Osteocyte (in vitro differentiated cells): ENCODE results near the gene OCIAD1. TPM values are rescaled to one million over a fixed set of nuclear protein-coding genes. Genes with fewer than 3 reads are reported as not detected.
A peak's percentile ranks its signal among the peaks of the same experiment; 100 is the strongest.

Source experiments
- DNase-seq: peaks from one replicate; pipeline ENCODE4 v3.0.0; 2021; ENCODE audit warnings: mixed read lengths; ENCODE audit not compliant: unreplicated experiment; ENCODE audit errors: extremely low spot score
- H3K27ac Mint-ChIP-seq: one replicate; pipeline ENCODE4 v1.8.0; 2021; ENCODE audit warnings: mild to moderate bottlenecking, mixed read lengths; ENCODE audit not compliant: unreplicated experiment
- H3K27me3 Mint-ChIP-seq: one replicate; pipeline ENCODE4 v1.8.0; 2021; ENCODE audit warnings: mixed read lengths; ENCODE audit not compliant: unreplicated experiment
- H3K36me3 Mint-ChIP-seq: one replicate; pipeline ENCODE4 v1.8.0; 2021; ENCODE audit warnings: mixed read lengths; ENCODE audit not compliant: unreplicated experiment
- H3K4me1 Mint-ChIP-seq: one replicate; pipeline ENCODE4 v1.8.0; 2021; ENCODE audit warnings: mixed read lengths; ENCODE audit not compliant: unreplicated experiment
- H3K4me3 Mint-ChIP-seq: one replicate; pipeline ENCODE4 v1.8.0; 2021; ENCODE audit warnings: mild to moderate bottlenecking, moderate library complexity, mixed read lengths; ENCODE audit not compliant: unreplicated experiment
- H3K9me3 Mint-ChIP-seq: one replicate; pipeline ENCODE4 v1.8.0; 2021; ENCODE audit warnings: mixed read lengths; ENCODE audit not compliant: unreplicated experiment
- long read RNA-seq: library from polyadenylated mRNA; unstranded; transcript quantifications from one replicate; pipeline ENCODE4 v2.0.0, GENCODE V29; 2021
- total RNA-seq: library from RNA; stranded (reverse); gene quantifications from 2 replicates; pipeline ENCODE4 v1.2.1, GENCODE V29; 2021
- TF ChIP-seq, protein P1 (sequence below): fragments of 200-600 bp; sonication (generic); IDR thresholded peaks from 2 replicates; pipeline ENCODE4 v1.5.0; 2021; ENCODE audit warnings: antibody characterized with exemption, mild to moderate bottlenecking, moderate library complexity

OCIAD1 gene
- 146 and 165 TPM in 2 replicates for total RNA-seq
- long read RNA-seq, transcript OCIAD1-201 (9 exons, 1,414 nt), result major isoform, 131 of 347 reads
- long read RNA-seq, transcript OCIAD1-202 (9 exons, 1,594 nt), result minor isoform, 122 of 347 reads
- long read RNA-seq, transcript OCIAD1-226 (9 exons, 1,288 nt), result minor isoform, 13 of 347 reads
- long read RNA-seq, partial matches to known transcripts, result 25 of 347 reads
- long read RNA-seq, other reads (novel, unspliced or antisense), result 49 of 347 reads

GRCh38 chr4:48830706-48831531, at the start of gene OCIAD1:
Gene OCIAD1 (plus strand): TSS chr4:48831088. CDS start chr4:48832625, 1,537 bp downstream.
- peak; percentile 98 for DNase-seq
- TF ChIP-seq, protein P1, sequence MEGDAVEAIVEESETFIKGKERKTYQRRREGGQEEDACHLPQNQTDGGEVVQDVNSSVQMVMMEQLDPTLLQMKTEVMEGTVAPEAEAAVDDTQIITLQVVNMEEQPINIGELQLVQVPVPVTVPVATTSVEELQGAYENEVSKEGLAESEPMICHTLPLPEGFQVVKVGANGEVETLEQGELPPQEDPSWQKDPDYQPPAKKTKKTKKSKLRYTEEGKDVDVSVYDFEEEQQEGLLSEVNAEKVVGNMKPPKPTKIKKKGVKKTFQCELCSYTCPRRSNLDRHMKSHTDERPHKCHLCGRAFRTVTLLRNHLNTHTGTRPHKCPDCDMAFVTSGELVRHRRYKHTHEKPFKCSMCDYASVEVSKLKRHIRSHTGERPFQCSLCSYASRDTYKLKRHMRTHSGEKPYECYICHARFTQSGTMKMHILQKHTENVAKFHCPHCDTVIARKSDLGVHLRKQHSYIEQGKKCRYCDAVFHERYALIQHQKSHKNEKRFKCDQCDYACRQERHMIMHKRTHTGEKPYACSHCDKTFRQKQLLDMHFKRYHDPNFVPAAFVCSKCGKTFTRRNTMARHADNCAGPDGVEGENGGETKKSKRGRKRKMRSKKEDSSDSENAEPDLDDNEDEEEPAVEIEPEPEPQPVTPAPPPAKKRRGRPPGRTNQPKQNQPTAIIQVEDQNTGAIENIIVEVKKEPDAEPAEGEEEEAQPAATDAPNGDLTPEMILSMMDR, result no peak
- Mint-ChIP-seq H3K4me3 (peak within 1 kb of the TSS; percentile 100), H3K27me3 (peaks cover 5% of the 10 kb centered on the region), H3K9me3 (no peaks in the 10 kb centered on the region), H3K27ac (peak within 1 kb of the TSS; percentile 99), H3K36me3 (peaks cover 14% of the 10 kb centered on the region), H3K4me1 (peaks cover 21% of the 10 kb centered on the region)

GRCh38 chr4:48781968-48782367, 48.9 kb upstream of the OCIAD1 start:
- no peaks in the 10 kb centered on the region for H3K9me3 Mint-ChIP-seq
- H3K27me3 Mint-ChIP-seq, result no peaks in the 10 kb centered on the region
- peaks cover 20% of the 10 kb centered on the region for H3K4me1 Mint-ChIP-seq
- DNase-seq, result no peak
- no peak overlapping the region for H3K4me3 Mint-ChIP-seq
- H3K27ac Mint-ChIP-seq, result no peak overlapping the region
- H3K36me3 Mint-ChIP-seq, result no peaks in the 10 kb centered on the region
- TF ChIP-seq, protein P1, result no peak

- H3K27me3 Mint-ChIP-seq, result no peaks in the 10 kb centered on the region
- H3K9me3 Mint-ChIP-seq, result no peaks in the 10 kb centered on the region
- peaks cover 8% of the 10 kb centered on the region for H3K4me1 Mint-ChIP-seq
- TF ChIP-seq, protein P1, result no peak
- no peak overlapping the region for H3K27ac Mint-ChIP-seq
- H3K4me3 Mint-ChIP-seq, result no peak overlapping the region
- DNase-seq, result no peak
- H3K36me3 Mint-ChIP-seq, result no peaks in the 10 kb centered on the region
Measured at GRCh38 chr4:48785302-48785701, 45.6 kb upstream of the OCIAD1 start.

DNA sequence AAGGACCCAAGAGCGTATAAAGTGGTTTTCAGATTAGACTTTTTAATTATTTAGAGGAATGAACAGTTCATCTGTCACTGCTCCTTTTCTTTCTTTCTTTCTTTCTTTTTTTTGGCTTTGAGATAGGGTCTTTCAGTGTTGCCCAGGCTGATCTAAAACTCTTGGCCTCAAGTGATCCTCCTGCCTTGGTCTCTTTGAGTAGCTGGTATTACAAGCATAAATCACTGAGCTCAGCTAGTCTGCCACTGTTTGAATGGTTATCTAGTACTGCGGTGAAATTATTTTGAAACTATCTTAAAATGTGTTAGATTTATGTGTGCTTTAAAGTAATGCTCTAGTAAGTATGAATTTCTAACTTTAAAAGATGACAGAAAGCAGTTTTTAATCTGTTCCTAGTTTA, 44.3 kb upstream of the OCIAD1 start:
- Mint-ChIP-seq H3K27me3 (no peaks in the 10 kb centered on the region), H3K4me3 (no peak overlapping the region), H3K36me3 (no peaks in the 10 kb centered on the region), H3K9me3 (no peaks in the 10 kb centered on the region), H3K27ac (no peak overlapping the region), H3K4me1 (peaks cover 7% of the 10 kb centered on the region)
- TF ChIP-seq, protein P1, result no peak
- DNase-seq, result no peak

GRCh38 chr4:48787056-48787455, 43.8 kb upstream of the OCIAD1 start:
- H3K4me1 Mint-ChIP-seq, result peaks cover 8% of the 10 kb centered on the region
- H3K36me3 Mint-ChIP-seq, result no peaks in the 10 kb centered on the region
- no peak overlapping the region for H3K4me3 Mint-ChIP-seq
- H3K9me3 Mint-ChIP-seq, result no peaks in the 10 kb centered on the region
- TF ChIP-seq, protein P1, result no peak
- no peaks in the 10 kb centered on the region for H3K27me3 Mint-ChIP-seq
- no peak overlapping the region for H3K27ac Mint-ChIP-seq
- no peak for DNase-seq
